Renal cortical epithelial cell (primary cell): ENCODE data around the gene MLLT11. TPM values are rescaled to one million over a fixed set of nuclear protein-coding genes. Genes with fewer than 3 reads are reported as not detected.

Experiments used
- DNase-seq: peaks from one replicate; pipeline ENCODE4 v3.0.0-alpha.2; 2011; ENCODE audit warnings: low read depth
- total RNA-seq: library from RNA; depleted of rRNA; stranded (reverse); fragments of >200 nt; gene quantifications from 2 replicates; pipeline ENCODE4 v1.2.3, GENCODE V29; 2014

The MLLT11 gene, protein sequence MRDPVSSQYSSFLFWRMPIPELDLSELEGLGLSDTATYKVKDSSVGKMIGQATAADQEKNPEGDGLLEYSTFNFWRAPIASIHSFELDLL
- total RNA-seq: 6.1 and 6.6 TPM in 2 replicates

DNA sequence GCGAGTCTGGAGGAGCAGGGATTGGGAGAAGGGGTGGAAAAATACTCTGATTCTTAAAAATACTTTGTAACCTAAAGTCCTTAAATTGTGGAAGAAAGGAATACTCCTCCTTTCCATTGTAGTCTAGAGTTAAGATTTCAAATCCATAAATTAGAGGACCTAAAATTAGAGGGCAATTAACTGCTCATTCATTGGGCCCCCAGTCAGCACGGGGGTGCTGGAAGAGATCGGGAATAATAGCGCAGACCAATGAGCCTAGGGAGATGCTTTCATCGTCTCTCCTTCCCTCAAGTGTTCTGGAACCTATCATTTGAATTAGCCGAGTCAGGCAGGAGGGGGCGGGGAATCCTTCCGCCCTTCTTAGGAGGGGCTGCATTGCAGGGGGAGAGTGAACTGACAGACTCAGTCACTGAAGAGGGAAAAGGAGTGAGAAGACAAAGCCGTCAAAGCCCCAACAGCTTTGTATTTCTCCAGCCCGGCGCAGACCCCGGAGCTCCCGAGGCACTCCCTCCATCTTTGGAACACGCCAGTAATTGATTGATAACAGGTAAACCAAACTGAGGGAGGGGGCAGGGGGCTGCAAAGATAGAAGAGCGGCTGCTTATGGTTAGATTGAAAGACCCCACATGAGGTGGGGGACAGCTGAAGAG is at the start of gene MLLT11:
Gene MLLT11 (plus strand): TSS at position 391 of the 650 bp plus-strand sequence. CDS start 6,828 bp downstream, outside the sequence.
- no peak for DNase-seq

GRCh38 chr1:151011154-151011850 is 48.9 kb upstream of the MLLT11 start:
- DNase-seq: no peak

GRCh38 chr1:151012684-151013471 is 47.3 kb upstream of the MLLT11 start:
- DNase-seq: peak; percentile 75

DNA sequence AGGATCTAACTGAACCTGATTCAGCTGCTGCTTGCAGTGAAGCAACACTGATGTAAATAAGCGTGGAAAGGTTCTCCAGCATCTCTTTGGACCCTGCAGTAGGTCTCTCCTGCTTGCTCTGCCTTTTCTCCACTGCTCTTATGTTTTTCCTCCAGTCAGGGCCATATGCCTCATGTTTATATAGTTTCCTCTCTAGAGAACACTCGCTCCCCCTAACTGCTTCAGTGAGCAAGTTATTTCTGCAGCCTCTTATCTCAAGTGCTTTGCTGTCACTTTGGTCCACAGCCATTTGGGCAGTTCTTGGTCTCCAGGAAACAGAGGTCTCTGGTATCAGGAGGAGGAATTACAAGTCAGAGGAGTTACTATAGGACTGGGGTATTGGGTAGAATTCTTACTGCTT is 46.7 kb upstream of the MLLT11 start:
- DNase-seq: no peak

GRCh38 chr1:151024540-151025146 is 35.6 kb upstream of the MLLT11 start:
- peak; percentile 65 for DNase-seq

DNA sequence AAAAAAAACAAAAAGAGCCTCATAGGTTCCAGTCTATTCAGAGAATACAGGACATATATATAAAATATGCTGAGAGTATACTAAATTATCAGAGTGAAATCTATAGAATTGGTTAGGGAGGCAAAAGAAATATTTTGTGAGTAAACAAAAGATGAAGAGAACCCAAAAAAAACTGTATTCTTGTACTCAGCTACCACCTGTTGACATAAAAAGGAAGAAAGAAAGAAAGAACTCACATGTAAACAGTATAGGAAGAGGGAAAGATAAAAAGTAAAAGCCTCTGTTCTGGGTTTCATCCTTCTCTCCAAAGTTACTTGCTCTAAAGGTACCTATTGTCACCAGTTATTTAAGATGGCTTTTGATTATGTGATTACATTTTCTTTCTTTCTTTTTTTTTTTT is 33.7 kb upstream of the MLLT11 start:
- no peak for DNase-seq

GRCh38 chr1:151032164-151032563 is 28.0 kb upstream of the MLLT11 start:
- no peak for DNase-seq

DNA sequence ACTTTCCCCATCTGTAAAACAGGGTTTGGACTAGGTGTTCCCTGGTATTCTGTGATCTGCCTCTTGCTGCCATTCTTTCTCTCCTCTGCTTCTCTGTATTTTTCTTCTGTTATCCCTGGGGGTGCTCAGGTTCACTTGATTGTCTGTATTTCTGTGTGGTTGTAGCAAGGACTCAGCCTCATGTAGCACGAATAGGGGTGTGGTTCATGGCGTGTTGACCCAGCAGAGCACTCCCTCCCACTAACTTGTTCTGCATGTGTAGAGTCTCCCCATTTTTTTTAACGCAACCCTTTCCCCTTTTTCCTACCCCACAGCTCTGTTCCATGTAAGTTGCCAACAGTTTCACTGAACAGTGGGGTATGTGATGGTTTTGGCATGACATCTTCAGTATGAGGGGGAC is 25.0 kb upstream of the MLLT11 start:
- no peak for DNase-seq

DNA sequence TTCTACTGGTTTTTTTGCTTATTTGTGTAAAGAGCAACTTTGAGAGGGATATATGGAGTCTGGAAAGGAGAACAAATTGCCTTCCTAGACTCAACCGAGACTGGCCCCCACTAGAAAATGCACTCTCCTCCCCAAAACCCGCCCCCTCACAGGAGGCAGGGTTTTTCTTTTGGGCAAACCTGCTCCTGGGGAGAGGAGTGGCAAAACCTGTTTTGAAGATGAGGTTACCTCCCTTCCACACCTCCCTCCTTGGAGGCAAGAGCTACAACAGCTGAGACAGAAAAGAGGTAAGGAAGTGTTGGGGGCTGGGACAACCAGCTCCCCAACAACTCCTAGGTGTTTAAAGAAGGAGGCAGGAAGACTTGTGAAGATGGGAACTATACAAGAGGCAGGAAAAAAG is 23.8 kb upstream of the MLLT11 start, which contains the start of gene BNIPL:
Gene BNIPL (plus strand): TSS at position 231 of the 400 bp plus-strand sequence. CDS start 140 bp downstream, at position 371.
- DNase-seq: no peak

GRCh38 chr1:151037032-151037431 is 23.2 kb upstream of the MLLT11 start:
- DNase-seq: no peak

- DNase-seq: no peak
Measured at GRCh38 chr1:151039521-151039920, 20.7 kb upstream of the MLLT11 start.

DNA sequence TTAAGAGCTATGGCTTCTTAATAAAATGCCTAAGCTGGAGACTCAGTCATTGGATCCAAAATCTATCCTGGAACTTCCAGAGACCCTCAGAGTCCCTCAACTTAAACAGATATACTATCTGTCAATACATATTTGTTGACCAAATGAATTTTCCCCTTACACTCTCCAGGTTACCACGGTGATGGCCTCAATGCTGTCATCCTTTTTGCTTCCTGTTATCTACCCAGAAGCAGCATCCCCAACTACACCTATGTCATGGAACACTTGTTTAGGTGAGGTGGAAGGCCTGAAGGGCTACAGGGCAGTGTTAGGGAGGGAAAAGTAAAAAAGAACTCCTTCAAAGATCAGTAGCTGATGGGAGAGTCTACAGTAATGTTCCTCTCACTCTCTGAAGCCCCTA is 17.0 kb upstream of the MLLT11 start:
- DNase-seq: no peak

GRCh38 chr1:151047591-151047924 is 12.6 kb upstream of the MLLT11 start, which contains the start of gene C1orf56:
Gene C1orf56 (plus strand): TSS chr1:151047751. CDS start chr1:151047848, 97 bp downstream.
- DNase-seq: peak; percentile 40

DNA sequence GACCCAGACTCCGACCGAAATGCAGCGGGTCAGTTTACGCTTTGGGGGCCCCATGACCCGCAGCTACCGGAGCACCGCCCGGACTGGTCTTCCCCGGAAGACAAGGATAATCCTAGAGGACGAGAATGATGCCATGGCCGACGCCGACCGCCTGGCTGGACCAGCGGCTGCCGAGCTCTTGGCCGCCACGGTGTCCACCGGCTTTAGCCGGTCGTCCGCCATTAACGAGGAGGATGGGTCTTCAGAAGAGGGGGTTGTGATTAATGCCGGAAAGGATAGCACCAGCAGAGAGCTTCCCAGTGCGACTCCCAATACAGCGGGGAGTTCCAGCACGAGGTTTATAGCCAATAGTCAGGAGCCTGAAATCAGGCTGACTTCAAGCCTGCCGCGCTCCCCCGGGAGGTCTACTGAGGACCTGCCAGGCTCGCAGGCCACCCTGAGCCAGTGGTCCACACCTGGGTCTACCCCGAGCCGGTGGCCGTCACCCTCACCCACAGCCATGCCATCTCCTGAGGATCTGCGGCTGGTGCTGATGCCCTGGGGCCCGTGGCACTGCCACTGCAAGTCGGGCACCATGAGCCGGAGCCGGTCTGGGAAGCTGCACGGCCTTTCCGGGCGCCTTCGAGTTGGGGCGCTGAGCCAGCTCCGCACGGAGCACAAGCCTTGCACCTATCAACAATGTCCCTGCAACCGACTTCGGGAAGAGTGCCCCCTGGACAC is 12.1 kb upstream of the MLLT11 start:
- peak; percentile 57 for DNase-seq

DNA sequence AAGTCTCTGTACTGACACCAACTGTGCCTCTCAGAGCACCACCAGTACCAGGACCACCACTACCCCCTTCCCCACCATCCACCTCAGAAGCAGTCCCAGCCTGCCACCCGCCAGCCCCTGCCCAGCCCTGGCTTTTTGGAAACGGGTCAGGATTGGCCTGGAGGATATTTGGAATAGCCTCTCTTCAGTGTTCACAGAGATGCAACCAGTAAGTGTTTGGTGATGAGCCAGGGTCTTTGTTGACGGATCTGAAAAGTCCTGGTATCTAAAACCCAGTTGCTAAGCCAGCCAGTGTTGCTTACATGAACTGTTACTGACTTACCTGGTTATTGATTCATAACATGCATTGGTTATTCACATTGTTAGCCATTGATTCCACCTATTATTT is 11.6 kb upstream of the MLLT11 start:
- DNase-seq: no peak

DNA sequence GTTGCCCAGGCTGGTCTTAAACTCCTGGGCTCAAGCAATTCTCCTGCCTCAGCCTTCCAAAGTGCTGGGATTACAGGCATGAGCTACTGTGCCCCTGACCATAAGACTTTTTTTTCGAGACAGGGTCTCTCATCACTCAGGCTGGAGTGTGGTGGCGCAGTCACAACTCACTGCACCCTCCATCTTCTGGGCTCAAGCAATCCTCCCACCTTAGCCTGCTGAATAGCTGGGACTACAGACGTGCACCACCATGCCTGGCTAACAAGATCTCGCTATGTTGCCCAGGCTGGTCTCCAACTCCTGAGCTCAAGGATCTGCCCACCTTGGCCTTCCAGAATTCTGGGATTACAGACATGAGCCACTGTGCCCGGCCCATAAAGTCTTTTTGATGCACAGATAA is 10.7 kb upstream of the MLLT11 start:
- no peak for DNase-seq

GRCh38 chr1:151050051-151050688 is 10.0 kb upstream of the MLLT11 start:
- DNase-seq: no peak

GRCh38 chr1:151051356-151052009 is 8.7 kb upstream of the MLLT11 start:
- DNase-seq: no peak

- no peak for DNase-seq
Measured at GRCh38 chr1:151054971-151055547, 5.1 kb upstream of the MLLT11 start.

DNA sequence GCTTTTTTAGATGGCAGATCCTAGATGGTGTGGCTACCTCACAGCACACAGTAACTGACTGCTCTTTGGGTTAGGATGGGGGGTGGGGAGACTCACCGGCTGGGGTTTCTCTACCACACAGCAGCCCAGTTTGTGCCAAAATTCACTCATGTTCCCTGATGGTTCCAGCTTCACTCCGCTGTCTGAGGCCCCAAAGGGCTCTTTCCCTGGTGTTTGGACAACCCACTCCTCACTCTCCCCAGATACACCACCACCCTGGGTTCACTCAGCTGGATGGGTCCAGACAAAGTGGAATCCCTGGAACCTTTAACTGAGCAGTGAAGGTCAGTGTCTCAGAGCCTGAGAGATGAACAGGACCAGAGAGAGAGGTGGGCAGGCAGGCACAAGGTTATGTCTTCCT is 4.6 kb upstream of the MLLT11 start:
- DNase-seq: no peak
